G401 (cell line): ENCODE data around the gene LGALS7B. TPM values are rescaled to one million over a fixed set of nuclear protein-coding genes. Genes with fewer than 3 reads are reported as not detected.
"Not testable (repeated sequence)": the region's sequence is repeated elsewhere in the genome, so short reads cannot be mapped to it uniquely, and the experiment has no call there.

Experiments
- DNase-seq: peaks from one replicate; pipeline ENCODE4 v3.0.0-alpha.2; 2015; ENCODE audit warnings: low spot score
- in situ Hi-C: cut with HindIII; loops from 2 replicates; pipeline ENCODE4 v1.10.0; 2016; ENCODE audit warnings: low sequenced_read_pairs, mixed read lengths
- total RNA-seq: library from RNA; depleted of rRNA; stranded (reverse); fragments of >200 nt; shearing (Covaris generic); gene quantifications from 2 replicates; pipeline ENCODE4 v1.2.3, GENCODE V29; 2014

The LGALS7B gene
- total RNA-seq, 1 experiment from 2014 or later, result not detected

- DNase-seq, in situ Hi-C loops: not testable (repeated sequence)
Measured at GRCh38 chr19:38813932-38814331, 24.9 kb downstream of the LGALS7B start.

GRCh38 chr19:38815059-38816001 lies 26.3 kb downstream of the LGALS7B start:
- in situ Hi-C loops, result no loop called here
- no peak for DNase-seq

- no peak for DNase-seq
- in situ Hi-C loops, result no loop called here
Measured at GRCh38 chr19:38816131-38816750, 27.2 kb downstream of the LGALS7B start.

- in situ Hi-C loops, result no loop called here
- no peak for DNase-seq
Measured at GRCh38 chr19:38817081-38817480, 28.1 kb downstream of the LGALS7B start.

GRCh38 chr19:38819231-38819920 lies 30.4 kb downstream of the LGALS7B start:
- in situ Hi-C loops, result no loop called here

GRCh38 chr19:38821230-38821825 lies 32.3 kb downstream of the LGALS7B start:
- in situ Hi-C loops, DNase-seq: not testable (repeated sequence)

More at GRCh38 chr19:38819231-38819920, 30.4 kb downstream of the LGALS7B start:
- DNase-seq, result no peak

- DNase-seq, in situ Hi-C loops: not testable (repeated sequence)
Measured at GRCh38 chr19:38825936-38826335, 36.9 kb downstream of the LGALS7B start.

- in situ Hi-C loops, result no loop called here
- no peak for DNase-seq
Measured at GRCh38 chr19:38826856-38827551, 38.0 kb downstream of the LGALS7B start.

GRCh38 chr19:38829203-38829602 lies 40.2 kb downstream of the LGALS7B start:
- in situ Hi-C loops, DNase-seq: not testable (repeated sequence)

- no peak for DNase-seq
- in situ Hi-C loops, result no loop called here
Measured at GRCh38 chr19:38830039-38830733, 41.2 kb downstream of the LGALS7B start.

- in situ Hi-C loops, result no loop called here
- DNase-seq, result peak; percentile 50
Measured at GRCh38 chr19:38831142-38831605, 42.2 kb downstream of the LGALS7B start.

- DNase-seq, result no peak
- in situ Hi-C loops, result no loop called here
Measured at GRCh38 chr19:38833092-38833425, 44.1 kb downstream of the LGALS7B start.

- in situ Hi-C loops, result no loop called here
Measured at GRCh38 chr19:38834104-38834490, 45.1 kb downstream of the LGALS7B start.

GRCh38 chr19:38834590-38834989 lies 45.6 kb downstream of the LGALS7B start:
- no peak for DNase-seq
- in situ Hi-C loops, result no loop called here

More at GRCh38 chr19:38834104-38834490, 45.1 kb downstream of the LGALS7B start:
- no peak for DNase-seq

- DNase-seq, result no peak
- in situ Hi-C loops, result no loop called here
Measured at GRCh38 chr19:38836159-38836982, 47.4 kb downstream of the LGALS7B start.

- DNase-seq, result no peak
Measured at GRCh38 chr19:38836983-38837626, 48.1 kb downstream of the LGALS7B start.

GRCh38 chr19:38837656-38838121 lies 48.7 kb downstream of the LGALS7B start:
- no peak for DNase-seq
- in situ Hi-C loops, result no loop called here

More at GRCh38 chr19:38836983-38837626, 48.1 kb downstream of the LGALS7B start:
- in situ Hi-C loops, result no loop called here
